Mononuclear cell (primary cell): ENCODE results near the gene IRGM. TPM values are rescaled to one million over a fixed set of nuclear protein-coding genes. Genes with fewer than 3 reads are reported as not detected.
"Not testable (repeated sequence)": the region's sequence is repeated elsewhere in the genome, so short reads cannot be mapped to it uniquely, and the experiment has no call there.

Experiments
- H3K27me3 ChIP-seq: 2 replicates; pipeline ENCODE4 v1.6.0; 2011; ENCODE audit warnings: low read length, control low read depth; ENCODE audit not compliant: insufficient read depth
- H3K4me1 ChIP-seq: 2 replicates; pipeline ENCODE4 v1.5.1; 2011; ENCODE audit warnings: mild to moderate bottlenecking, low read length, control low read depth; ENCODE audit not compliant: insufficient read depth
- H3K4me3 ChIP-seq: 2 replicates; pipeline ENCODE4 v1.5.1; 2011; ENCODE audit warnings: mild to moderate bottlenecking, low read length, moderate library complexity
- H3K9me3 ChIP-seq: 2 replicates; pipeline ENCODE4 v1.5.1; 2011; ENCODE audit warnings: low read depth, mild to moderate bottlenecking, control low read depth, low read length
- total RNA-seq: library from RNA; depleted of rRNA; stranded (reverse); fragments of >200 nt; gene quantifications from one replicate; pipeline ENCODE4 v1.2.3, GENCODE V29; 2012

Gene IRGM
- total RNA-seq, 1 donor: 2.5 TPM

DNA sequence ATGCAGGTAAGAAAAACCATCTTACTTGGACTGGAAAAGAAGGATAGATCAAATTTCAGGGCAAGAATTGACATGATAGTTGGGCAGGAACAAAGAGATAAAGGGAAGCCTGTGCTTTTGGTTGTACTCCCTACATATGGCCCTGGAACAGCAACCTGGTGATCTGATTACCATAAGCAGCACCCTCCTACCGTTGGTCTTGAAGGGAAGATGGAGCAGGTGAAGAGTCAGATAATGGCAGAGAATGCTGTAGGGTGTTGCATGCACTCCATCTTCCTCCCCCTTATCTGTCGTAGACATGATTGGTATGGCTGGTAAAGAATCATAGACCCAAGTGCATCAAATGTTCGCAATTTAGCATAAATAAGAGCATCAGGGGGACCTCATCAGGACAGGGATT, 4.7 kb downstream of the IRGM start:
- Histone ChIP-seq H3K9me3 (no peaks in the 10 kb centered on the region), H3K4me1 (peaks cover 6% of the 10 kb centered on the region)

GRCh38 chr5:150853561-150853960, 7.2 kb downstream of the IRGM start:
- Histone ChIP-seq H3K27me3 (no peaks in the 10 kb centered on the region), H3K4me1 (no peaks in the 10 kb centered on the region), H3K4me3 (no peak overlapping the region), H3K9me3 (no peaks in the 10 kb centered on the region)

More for the DNA sequence above, 4.7 kb downstream of the IRGM start:
- H3K27me3 ChIP-seq: no peaks in the 10 kb centered on the region
- H3K4me3 ChIP-seq: no peak overlapping the region

GRCh38 chr5:150856700-150857099, 10.4 kb downstream of the IRGM start:
- not testable (repeated sequence) for H3K4me1 ChIP-seq

GRCh38 chr5:150860246-150860821, 14.0 kb downstream of the IRGM start:
- Histone ChIP-seq H3K9me3 (peaks cover 4% of the 10 kb centered on the region), H3K4me3 (no peak overlapping the region), H3K27me3 (no peaks in the 10 kb centered on the region), H3K4me1 (no peaks in the 10 kb centered on the region)

More at GRCh38 chr5:150856700-150857099, 10.4 kb downstream of the IRGM start:
- H3K9me3 ChIP-seq, H3K27me3 ChIP-seq, H3K4me3 ChIP-seq: not testable (repeated sequence)

DNA sequence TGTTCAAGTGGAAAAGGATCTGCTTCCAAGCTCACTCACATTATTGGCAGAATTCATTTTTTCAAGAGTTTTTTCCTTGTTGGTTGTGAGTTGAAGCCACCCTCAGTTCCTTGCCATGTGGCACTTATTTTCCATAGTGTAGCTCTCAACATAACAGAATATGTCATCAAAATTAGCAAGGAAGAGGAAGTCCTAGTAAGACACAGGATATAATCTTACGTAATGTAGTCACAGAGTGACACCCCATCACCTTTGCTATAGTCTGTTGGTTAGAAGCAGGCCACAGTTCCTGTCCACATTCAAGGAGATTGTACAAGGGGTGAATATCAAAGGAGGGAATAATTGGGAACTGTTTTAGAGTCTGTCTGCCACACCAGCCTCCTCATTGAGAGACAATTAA, 15.7 kb downstream of the IRGM start:
- Histone ChIP-seq H3K9me3 (peaks cover 6% of the 10 kb centered on the region), H3K4me3 (no peak overlapping the region), H3K4me1 (no peaks in the 10 kb centered on the region), H3K27me3 (no peaks in the 10 kb centered on the region)

DNA sequence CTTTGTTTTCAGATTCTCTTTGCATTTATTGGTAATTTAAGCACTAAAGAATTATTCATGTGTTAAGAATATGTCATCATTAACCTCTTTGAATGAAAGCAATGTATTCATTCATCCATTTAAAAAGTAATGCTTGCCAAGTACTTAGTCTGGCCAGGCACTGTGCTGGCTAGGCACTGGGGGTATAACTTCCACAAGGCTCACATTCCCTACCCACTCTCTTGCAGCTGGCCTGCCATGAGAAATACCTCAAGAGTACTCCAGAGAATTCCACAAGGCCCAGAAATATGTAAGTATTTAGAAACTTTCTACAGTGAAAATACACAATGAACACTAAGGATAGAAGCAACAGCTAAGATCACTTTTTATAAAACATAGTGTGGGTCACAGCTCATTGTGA, 33.0 kb downstream of the IRGM start:
- no peaks in the 10 kb centered on the region for H3K27me3 ChIP-seq
- no peak overlapping the region for H3K4me3 ChIP-seq
- H3K4me1 ChIP-seq: no peaks in the 10 kb centered on the region
- H3K9me3 ChIP-seq: peaks cover 21% of the 10 kb centered on the region

DNA sequence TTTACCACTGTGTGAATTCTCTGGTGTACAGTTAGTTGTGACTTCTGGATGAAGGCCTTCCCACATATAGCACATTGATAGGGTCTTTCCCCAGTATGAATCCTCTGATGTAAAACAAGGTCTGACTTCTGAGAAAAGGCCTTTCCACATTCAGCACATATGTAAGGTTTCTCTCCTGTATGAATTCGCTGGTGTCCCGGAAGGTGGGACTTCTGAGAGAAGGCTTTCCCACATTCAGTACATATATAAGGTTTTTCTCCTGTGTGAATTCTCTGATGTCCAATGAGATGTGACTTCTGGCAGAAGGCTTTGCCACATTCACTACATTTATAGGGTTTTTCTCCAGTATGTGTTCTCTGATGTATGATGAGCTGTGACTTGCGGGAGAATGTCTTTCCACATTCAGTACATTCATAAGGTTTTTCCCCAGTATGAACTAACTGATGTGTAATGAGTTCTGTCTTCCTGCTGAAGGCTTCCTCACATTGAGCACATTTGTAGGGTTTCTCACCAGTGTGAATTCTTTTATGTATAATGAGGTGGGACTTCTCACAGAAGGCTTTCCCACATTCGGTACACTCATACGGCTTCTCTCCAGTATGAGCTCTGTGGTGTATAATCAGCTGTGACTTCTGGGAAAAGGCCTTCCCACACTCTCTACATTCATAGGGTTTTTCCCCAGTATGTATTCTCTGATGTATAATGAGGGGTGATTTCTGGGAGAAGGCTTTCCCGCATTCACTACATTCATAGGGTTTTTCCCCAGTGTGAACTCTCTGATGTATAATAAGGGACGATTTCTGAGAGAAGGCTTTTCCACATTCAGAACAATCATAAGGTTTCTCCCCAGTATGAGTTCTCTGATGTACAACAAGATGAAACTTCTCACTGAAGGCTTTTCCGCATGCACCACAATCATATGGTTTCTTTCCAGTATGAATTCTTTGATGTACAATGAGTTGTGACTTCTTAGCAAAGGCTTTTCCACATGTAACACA, 49.4 kb downstream of the IRGM start:
- Histone ChIP-seq H3K9me3 (peaks cover 97% of the 10 kb centered on the region), H3K4me1 (no peaks in the 10 kb centered on the region)

More for the DNA sequence above, 49.4 kb downstream of the IRGM start:
- Histone ChIP-seq H3K27me3 (no peaks in the 10 kb centered on the region), H3K4me3 (no peak overlapping the region)

Other genes starting within 250 kb of the IRGM start
- gene SYNPO, start 205.9 kb upstream of the IRGM start, total RNA-seq: 0.42 TPM
- not detected for gene MYOZ3, start 185.3 kb upstream of the IRGM start, total RNA-seq
- 60.0 TPM for gene RBM22, start 145.5 kb upstream of the IRGM start, total RNA-seq
- gene DCTN4, start 87.5 kb upstream of the IRGM start, total RNA-seq: 111 TPM
- gene SMIM3, start 67.8 kb upstream of the IRGM start, total RNA-seq: 40.7 TPM
- 4.0 TPM for gene ZNF300, start 58.5 kb downstream of the IRGM start, total RNA-seq
- 1.6 TPM for gene GPX3, start 174.1 kb downstream of the IRGM start, total RNA-seq
- 222 TPM for gene TNIP1, start 234.5 kb downstream of the IRGM start, total RNA-seq